ENCODE measurements around the gene PITPNM2. TPM values are rescaled to one million over a fixed set of nuclear protein-coding genes. Genes with fewer than 3 reads are reported as not detected.

Gene PITPNM2
- total RNA-seq, 3 donors from 2014 or later (not counting 1 experiment from before 2014, with no cell fraction given): 38.9 to 94.6 (median 42.5) TPM

DNA sequence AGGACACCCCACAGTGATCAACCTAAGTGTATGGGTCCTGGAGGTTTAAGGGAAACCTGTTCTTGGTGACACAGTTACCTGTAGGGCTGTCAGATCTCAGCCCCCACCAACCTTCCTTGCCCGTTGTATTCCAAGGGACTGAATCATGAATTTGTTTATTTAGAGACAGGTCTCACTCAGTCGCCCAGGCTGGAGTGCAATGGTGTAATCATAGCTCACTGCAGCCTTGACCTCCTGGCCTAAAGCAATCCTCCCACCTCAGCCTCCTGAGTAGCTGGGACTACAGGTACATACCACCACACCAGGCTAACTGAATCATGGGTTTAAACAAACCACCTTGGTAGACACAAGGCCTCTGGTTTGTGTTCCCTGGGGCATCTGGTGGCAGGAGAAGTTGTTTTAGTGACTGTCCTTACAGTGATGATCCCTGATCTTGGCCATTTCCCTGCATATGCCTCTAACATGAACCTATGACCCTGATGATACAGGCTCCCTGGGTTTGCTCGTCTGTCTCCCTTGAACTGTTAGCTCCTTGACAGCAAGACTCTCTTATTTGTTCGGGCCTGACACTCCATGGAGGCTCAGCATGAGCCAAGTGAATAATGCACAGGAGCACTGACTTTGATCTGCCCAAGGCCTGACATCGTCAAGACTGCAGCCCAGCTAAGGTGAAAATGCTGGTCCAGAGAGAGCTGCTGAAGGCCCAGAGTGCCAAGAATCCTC is 47.9 kb downstream of the PITPNM2 start:
- peaks cover 42 to 51% of the 10 kb centered on the region in 2 donors for H3K4me1 Mint-ChIP-seq
- no peak overlapping the region for H3K4me3 ChIP-seq (ENCODE audit: low read length)
- no peaks in the 10 kb centered on the region for H3K36me3 Mint-ChIP-seq
- H3K27me3 ChIP-seq (ENCODE audit: control insufficient read depth, insufficient read depth, low read length): no peaks in the 10 kb centered on the region
- DNase-seq (no peak), ATAC-seq (no peak)
- TF ChIP-seq, protein P1, sequence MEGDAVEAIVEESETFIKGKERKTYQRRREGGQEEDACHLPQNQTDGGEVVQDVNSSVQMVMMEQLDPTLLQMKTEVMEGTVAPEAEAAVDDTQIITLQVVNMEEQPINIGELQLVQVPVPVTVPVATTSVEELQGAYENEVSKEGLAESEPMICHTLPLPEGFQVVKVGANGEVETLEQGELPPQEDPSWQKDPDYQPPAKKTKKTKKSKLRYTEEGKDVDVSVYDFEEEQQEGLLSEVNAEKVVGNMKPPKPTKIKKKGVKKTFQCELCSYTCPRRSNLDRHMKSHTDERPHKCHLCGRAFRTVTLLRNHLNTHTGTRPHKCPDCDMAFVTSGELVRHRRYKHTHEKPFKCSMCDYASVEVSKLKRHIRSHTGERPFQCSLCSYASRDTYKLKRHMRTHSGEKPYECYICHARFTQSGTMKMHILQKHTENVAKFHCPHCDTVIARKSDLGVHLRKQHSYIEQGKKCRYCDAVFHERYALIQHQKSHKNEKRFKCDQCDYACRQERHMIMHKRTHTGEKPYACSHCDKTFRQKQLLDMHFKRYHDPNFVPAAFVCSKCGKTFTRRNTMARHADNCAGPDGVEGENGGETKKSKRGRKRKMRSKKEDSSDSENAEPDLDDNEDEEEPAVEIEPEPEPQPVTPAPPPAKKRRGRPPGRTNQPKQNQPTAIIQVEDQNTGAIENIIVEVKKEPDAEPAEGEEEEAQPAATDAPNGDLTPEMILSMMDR (IDR thresholded peaks at IDR 0.05): no peak
- no peaks in the 10 kb centered on the region for H3K9me3 Mint-ChIP-seq
- H3K27me3 Mint-ChIP-seq (ENCODE audit: low read depth in 2 of 2): no peaks in the 10 kb centered on the region
- no peaks in the 10 kb centered on the region for H3K36me3 ChIP-seq (ENCODE audit: control insufficient read depth, insufficient read depth, low read length)
- H3K9me3 ChIP-seq (ENCODE audit: control insufficient read depth, insufficient read depth, low read length): no peaks in the 10 kb centered on the region
- no peak overlapping the region for H3K27ac ChIP-seq (ENCODE audit: low read length)
- peak overlapping the region in 1 of 2 donors; percentile 38 for H3K27ac Mint-ChIP-seq
- no peak overlapping the region for H3K4me3 Mint-ChIP-seq
- intact Hi-C loops (cut with micrococcal nuclease): no loop called here
- H3K4me1 ChIP-seq (ENCODE audit: control insufficient read depth, insufficient read depth, low read length): peaks cover 28% of the 10 kb centered on the region
- 96% methylated on average over 5 of the region's 5 CpGs for WGBS (ENCODE audit: insufficient coverage)

DNA sequence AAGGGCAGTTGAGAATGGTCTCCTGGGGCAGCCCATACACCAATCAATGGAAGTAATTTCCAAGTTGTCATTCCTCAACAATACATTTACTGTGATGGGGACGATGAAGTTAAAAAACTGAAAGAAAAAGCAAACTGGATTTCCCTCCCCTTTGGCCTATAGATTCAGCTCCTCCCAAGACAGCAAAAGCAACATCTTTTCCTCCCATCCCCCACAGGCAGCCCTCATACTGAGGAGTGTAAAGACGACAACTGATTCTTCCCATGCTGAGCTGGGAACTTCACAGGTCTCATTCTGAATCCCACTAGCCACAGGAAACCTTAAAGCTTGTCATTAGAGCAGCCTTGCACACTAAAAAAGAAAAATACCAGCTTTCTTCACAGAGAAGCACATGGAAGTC is 48.5 kb downstream of the PITPNM2 start:
- Mint-ChIP-seq H3K4me3 (no peak overlapping the region), H3K9me3 (no peaks in the 10 kb centered on the region), H3K36me3 (no peaks in the 10 kb centered on the region), H3K4me1 (peaks cover 37 to 49% of the 10 kb centered on the region in 2 donors), H3K27me3 (ENCODE audit: low read depth in 2 of 2) (no peaks in the 10 kb centered on the region), H3K27ac (peak overlapping the region in 1 of 2 donors; percentile 38)
- ATAC-seq: no peak
- no peaks in the 10 kb centered on the region for H3K27me3 ChIP-seq (ENCODE audit: control insufficient read depth, insufficient read depth, low read length)
- H3K9me3 ChIP-seq (ENCODE audit: control insufficient read depth, insufficient read depth, low read length): no peaks in the 10 kb centered on the region
- intact Hi-C loops (cut with micrococcal nuclease): no loop called here
- H3K36me3 ChIP-seq (ENCODE audit: control insufficient read depth, insufficient read depth, low read length): no peaks in the 10 kb centered on the region
- H3K27ac ChIP-seq (ENCODE audit: low read length): no peak overlapping the region
- no peak overlapping the region for H3K4me3 ChIP-seq (ENCODE audit: low read length)
- 91% methylated on average over 2 of the region's 2 CpGs for WGBS (ENCODE audit: insufficient coverage)
- TF ChIP-seq, protein P1 (IDR thresholded peaks at IDR 0.05): no peak
- peaks cover 22% of the 10 kb centered on the region for H3K4me1 ChIP-seq (ENCODE audit: control insufficient read depth, insufficient read depth, low read length)
- DNase-seq: no peak

DNA sequence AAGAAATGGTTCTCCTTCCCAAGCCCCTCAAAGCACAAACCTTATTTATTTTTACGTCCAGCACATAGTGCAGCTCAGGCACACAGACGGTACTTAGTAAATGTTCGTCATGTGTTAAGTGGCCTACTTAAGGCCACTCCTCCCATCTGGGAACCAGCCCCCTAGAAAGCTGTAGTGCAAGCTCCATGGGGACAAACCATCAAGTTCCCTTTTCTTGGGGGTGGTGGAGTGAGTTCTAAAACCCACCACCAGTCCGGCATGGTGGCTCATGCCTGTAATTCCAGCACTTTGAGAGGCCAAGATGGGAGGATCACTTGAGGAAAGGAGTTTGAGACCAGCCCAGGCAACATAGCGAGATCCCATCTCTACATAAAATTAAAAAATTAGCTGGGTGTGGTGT is 49.4 kb downstream of the PITPNM2 start:
- 90% methylated on average over 5 of the region's 5 CpGs for WGBS (ENCODE audit: insufficient coverage)
- Mint-ChIP-seq H3K27me3 (ENCODE audit: low read depth in 2 of 2) (no peaks in the 10 kb centered on the region), H3K9me3 (no peaks in the 10 kb centered on the region), H3K27ac (no peak overlapping the region), H3K4me3 (no peak overlapping the region), H3K36me3 (no peaks in the 10 kb centered on the region), H3K4me1 (peaks cover 28 to 41% of the 10 kb centered on the region in 2 donors)
- H3K27me3 ChIP-seq (ENCODE audit: control insufficient read depth, insufficient read depth, low read length): no peaks in the 10 kb centered on the region
- H3K9me3 ChIP-seq (ENCODE audit: control insufficient read depth, insufficient read depth, low read length): no peaks in the 10 kb centered on the region
- intact Hi-C loops (cut with micrococcal nuclease): no loop called here
- no peaks in the 10 kb centered on the region for H3K36me3 ChIP-seq (ENCODE audit: control insufficient read depth, insufficient read depth, low read length)
- H3K4me1 ChIP-seq (ENCODE audit: control insufficient read depth, insufficient read depth, low read length): peaks cover 14% of the 10 kb centered on the region
- TF ChIP-seq, protein P1 (IDR thresholded peaks at IDR 0.05): no peak
- H3K4me3 ChIP-seq (ENCODE audit: low read length): no peak overlapping the region
- no peak overlapping the region for H3K27ac ChIP-seq (ENCODE audit: low read length)
- DNase-seq (no peak), ATAC-seq (no peak)

Other genes starting within 250 kb of the PITPNM2 start
- 1 to 10 TPM; 2.4 to 4.0 (median 3.3) TPM for gene ABCB9, start 184.6 kb downstream of the PITPNM2 start, total RNA-seq
- gene OGFOD2, start 175.8 kb downstream of the PITPNM2 start, total RNA-seq: 10 to 100 TPM; 16.6 to 23.7 (median 20.7) TPM
- gene ARL6IP4, start 170.4 kb downstream of the PITPNM2 start, total RNA-seq: 100 to 1,000 TPM in 2 of 3 donors, 10 to 100 TPM in 1; 97.2 to 136 (median 116) TPM
- 100 to 1,000 TPM in 2 of 3 donors, 10 to 100 TPM in 1; 97.6 to 114 (median 109) TPM for gene MPHOSPH9, start 82.1 kb upstream of the PITPNM2 start, total RNA-seq
- 10 to 100 TPM; 16.2 to 18.5 (median 17.0) TPM for gene MTRFR, start 82.3 kb upstream of the PITPNM2 start, total RNA-seq
- 10 to 100 TPM in 2 of 3 donors, 1 to 10 TPM in 1; 8.2 to 13.3 (median 11.6) TPM for gene CDK2AP1, start 120.8 kb upstream of the PITPNM2 start, total RNA-seq
- gene SBNO1, start 213.8 kb upstream of the PITPNM2 start, total RNA-seq: 10 to 100 TPM; 30.7 to 40.3 (median 34.3) TPM
- 10 to 100 TPM; 24.9 to 50.2 (median 48.7) TPM for gene KMT5A, start 233.0 kb upstream of the PITPNM2 start, total RNA-seq